GM12891 (cell line): ENCODE data around the gene ADGRV1.
A peak's percentile ranks its signal among the peaks of the same experiment; 100 is the strongest.
"Not testable (repeated sequence)": the region's sequence is repeated elsewhere in the genome, so short reads cannot be mapped to it uniquely, and the experiment has no call there.

Experiments used
- DNase-seq: peaks from one replicate; pipeline ENCODE4 v3.0.0; 2011; ENCODE audit warnings: low spot score; ENCODE audit not compliant: insufficient read length
- FAIRE-seq: peaks from 2 replicates; lab custom pipeline; 2011; peaks lifted over from hg19 to GRCh38; lab: Jason Lieb, UNC
- PAX5 ChIP-seq: IDR thresholded peaks from 2 replicates; pipeline ENCODE4 v1.6.1; 2011; ENCODE audit warnings: low read length, moderate library complexity, mild to moderate bottlenecking; ENCODE audit not compliant: insufficient read depth, severe bottlenecking
- POLR2A ChIP-seq: IDR thresholded peaks from 2 replicates; pipeline ENCODE4 v1.6.1; 2011; ENCODE audit warnings: low read depth, low read length, control low read depth
- POLR2AphosphoS5 ChIP-seq: IDR thresholded peaks from 2 replicates; pipeline ENCODE4 v1.6.1; 2011; ENCODE audit warnings: low read depth, low read length, control low read depth
- POU2F2 ChIP-seq: IDR thresholded peaks from 2 replicates; pipeline ENCODE4 v1.6.1; 2011; ENCODE audit warnings: low read depth, mild to moderate bottlenecking, control low read depth, low read length, moderate library complexity
- SPI1 ChIP-seq: IDR thresholded peaks from 2 replicates; pipeline ENCODE4 v1.6.1; 2011; ENCODE audit warnings: low read depth, low read length, control low read depth
- TAF1 ChIP-seq: IDR thresholded peaks from 2 replicates; pipeline ENCODE4 v1.6.1; 2011; ENCODE audit warnings: low read depth, low read length, control low read depth

The ADGRV1 gene

GRCh38 chr5:90565491-90565890 lies 6.9 kb downstream of the ADGRV1 start:
- DNase-seq (no peak), FAIRE-seq (no peak)
- TF ChIP-seq POLR2A: no peak

DNA sequence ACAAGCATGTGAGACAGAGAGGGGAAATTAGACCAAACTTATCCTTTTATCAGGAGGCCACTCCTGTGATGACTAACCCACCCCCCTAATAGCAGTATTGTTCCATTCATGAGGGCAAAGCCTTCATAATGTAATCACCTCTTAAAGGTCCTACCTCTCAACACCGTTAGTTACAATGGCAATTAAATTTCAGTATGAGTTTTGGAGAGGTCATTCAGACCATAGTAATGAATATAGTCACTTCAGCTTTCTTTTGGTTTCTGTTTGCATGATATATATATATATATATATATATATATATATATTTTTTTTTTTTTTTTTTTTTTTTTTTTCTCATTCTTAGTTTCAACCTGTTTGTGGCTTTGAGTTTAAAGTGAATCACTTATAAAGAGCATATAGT lies 10.5 kb downstream of the ADGRV1 start:
- FAIRE-seq: no peak
- no peak for DNase-seq
- TF ChIP-seq POLR2A: no peak
- TF ChIP-seq POLR2AphosphoS5: no peak
- TF ChIP-seq TAF1: no peak
- no peak for TF ChIP-seq POU2F2
- TF ChIP-seq PAX5: no peak
- TF ChIP-seq SPI1: no peak

DNA sequence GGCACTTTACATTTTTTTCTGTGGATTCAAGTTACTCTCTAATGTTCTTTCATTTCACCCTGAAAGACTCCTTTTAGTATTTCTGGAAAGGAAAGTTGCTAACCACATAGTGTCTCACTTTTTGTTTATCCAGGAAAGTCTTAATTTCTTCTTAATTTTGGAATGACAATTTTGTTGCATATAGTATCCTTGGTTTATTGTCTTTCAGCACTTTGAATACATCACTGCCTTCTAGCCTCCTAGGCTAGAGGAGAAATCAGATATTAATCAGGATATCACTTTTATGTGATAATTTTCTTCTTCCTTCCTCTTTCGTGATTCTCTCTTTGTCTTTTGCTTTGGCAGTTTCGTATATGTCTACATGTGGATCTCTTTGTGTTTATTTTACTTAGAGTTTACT lies 11.4 kb downstream of the ADGRV1 start:
- no peak for TF ChIP-seq POU2F2
- no peak for TF ChIP-seq POLR2AphosphoS5
- TF ChIP-seq PAX5: no peak
- TF ChIP-seq TAF1: no peak
- TF ChIP-seq POLR2A: no peak
- TF ChIP-seq SPI1: no peak
- no peak for FAIRE-seq
- no peak for DNase-seq

GRCh38 chr5:90571147-90571773 lies 12.7 kb downstream of the ADGRV1 start:
- peak; percentile 66 for TF ChIP-seq SPI1
- TF ChIP-seq POLR2AphosphoS5: no peak
- FAIRE-seq (no peak), DNase-seq (no peak)

DNA sequence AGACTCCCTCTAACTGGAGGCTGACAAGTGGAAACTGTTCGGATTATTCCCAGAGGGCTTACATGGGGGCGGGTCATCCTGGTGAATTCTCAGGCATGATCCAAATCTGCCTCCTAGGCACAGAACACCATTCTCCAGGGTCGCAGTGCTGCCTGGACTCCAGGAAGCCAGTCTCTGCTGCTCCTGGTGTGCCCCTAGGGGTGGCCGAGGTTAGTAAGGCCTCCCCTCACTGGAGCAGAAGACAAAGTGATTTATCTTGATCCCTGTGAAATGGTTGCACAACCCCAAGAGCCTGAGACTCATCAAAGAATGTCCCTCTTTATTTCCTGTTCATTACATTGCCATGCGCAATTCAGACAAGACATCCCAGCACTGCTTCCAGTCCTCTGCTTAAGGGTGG lies 17.1 kb downstream of the ADGRV1 start:
- FAIRE-seq (no peak), DNase-seq (no peak)
- TF ChIP-seq POLR2A: no peak
- TF ChIP-seq TAF1: no peak
- TF ChIP-seq SPI1: no peak
- TF ChIP-seq POU2F2: no peak
- TF ChIP-seq POLR2AphosphoS5: no peak
- no peak for TF ChIP-seq PAX5

- FAIRE-seq, DNase-seq: not testable (repeated sequence)
These were observed 18.0 kb downstream of the ADGRV1 start for GRCh38 chr5:90576566-90576965.

- FAIRE-seq, DNase-seq: not testable (repeated sequence)
These were observed 21.3 kb downstream of the ADGRV1 start for GRCh38 chr5:90579905-90580304.

- FAIRE-seq (no peak), DNase-seq (no peak)
- TF ChIP-seq POLR2AphosphoS5: no peak
- TF ChIP-seq PAX5: no peak
- TF ChIP-seq POLR2A: no peak
- no peak for TF ChIP-seq SPI1
- no peak for TF ChIP-seq TAF1
- no peak for TF ChIP-seq POU2F2
These were observed 23.4 kb downstream of the ADGRV1 start for GRCh38 chr5:90581956-90582355.

- TF ChIP-seq SPI1 (no peak), POU2F2 (no peak), POLR2AphosphoS5 (no peak), POLR2A (no peak), PAX5 (no peak), TAF1 (no peak)
- FAIRE-seq (no peak), DNase-seq (no peak)
These were observed 26.9 kb downstream of the ADGRV1 start for GRCh38 chr5:90585337-90585986.

DNA sequence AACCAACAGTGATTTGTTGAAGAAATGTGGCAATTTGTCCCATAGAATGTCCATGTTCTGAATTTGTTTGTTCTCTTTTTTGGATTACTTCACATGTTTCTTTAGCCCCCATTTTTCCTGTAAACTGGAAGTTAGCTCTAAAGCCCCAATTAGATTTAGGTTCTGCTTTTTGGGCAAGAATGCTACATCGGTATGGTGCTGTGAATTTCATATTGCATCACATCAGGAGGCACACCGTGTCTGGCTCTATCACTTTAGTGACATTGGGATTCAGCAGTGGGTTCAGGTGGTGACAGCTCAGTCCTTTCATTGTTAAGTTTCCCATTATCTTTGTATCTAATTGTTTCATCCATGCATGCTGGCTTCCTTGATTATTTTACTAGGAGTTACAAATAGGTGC lies 27.9 kb downstream of the ADGRV1 start:
- TF ChIP-seq TAF1 (no peak), POLR2A (no peak), POLR2AphosphoS5 (no peak), POU2F2 (no peak), PAX5 (no peak), SPI1 (no peak)
- no peak for FAIRE-seq
- no peak for DNase-seq
